ENCODE measurements around the gene ISX. TPM values are rescaled to one million over a fixed set of nuclear protein-coding genes. Genes with fewer than 3 reads are reported as not detected.

ISX gene
- total RNA-seq, 1 experiment from 2014 or later, result not detected

DNA sequence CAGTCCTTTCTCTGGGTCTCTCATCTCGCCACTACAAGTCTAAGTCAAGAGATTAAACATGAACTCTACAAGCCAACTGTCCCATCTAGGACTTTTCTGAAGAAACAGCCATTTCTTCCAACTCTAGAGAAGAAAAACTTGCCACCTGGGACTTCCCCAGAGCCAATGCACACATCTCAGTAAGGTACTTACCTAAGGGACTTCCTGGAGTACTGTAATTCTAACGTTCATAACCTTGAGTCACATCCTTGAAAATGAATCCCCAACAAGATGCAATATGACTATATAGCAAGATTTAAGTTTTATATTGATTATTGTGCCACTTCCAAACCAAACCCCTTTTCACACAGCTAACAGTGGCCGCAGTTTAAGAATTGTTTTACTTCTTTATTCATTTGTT lies 11.9 kb upstream of the ISX start:
- TF ChIP-seq EZH2 (IDR thresholded peaks at IDR 0.05; ENCODE audit: borderline replicate concordance, low read depth, low read length, poor library complexity, severe bottlenecking), result no peak
- TF ChIP-seq, protein P1, sequence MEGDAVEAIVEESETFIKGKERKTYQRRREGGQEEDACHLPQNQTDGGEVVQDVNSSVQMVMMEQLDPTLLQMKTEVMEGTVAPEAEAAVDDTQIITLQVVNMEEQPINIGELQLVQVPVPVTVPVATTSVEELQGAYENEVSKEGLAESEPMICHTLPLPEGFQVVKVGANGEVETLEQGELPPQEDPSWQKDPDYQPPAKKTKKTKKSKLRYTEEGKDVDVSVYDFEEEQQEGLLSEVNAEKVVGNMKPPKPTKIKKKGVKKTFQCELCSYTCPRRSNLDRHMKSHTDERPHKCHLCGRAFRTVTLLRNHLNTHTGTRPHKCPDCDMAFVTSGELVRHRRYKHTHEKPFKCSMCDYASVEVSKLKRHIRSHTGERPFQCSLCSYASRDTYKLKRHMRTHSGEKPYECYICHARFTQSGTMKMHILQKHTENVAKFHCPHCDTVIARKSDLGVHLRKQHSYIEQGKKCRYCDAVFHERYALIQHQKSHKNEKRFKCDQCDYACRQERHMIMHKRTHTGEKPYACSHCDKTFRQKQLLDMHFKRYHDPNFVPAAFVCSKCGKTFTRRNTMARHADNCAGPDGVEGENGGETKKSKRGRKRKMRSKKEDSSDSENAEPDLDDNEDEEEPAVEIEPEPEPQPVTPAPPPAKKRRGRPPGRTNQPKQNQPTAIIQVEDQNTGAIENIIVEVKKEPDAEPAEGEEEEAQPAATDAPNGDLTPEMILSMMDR (conservative IDR thresholded peaks at IDR 0.05; ENCODE audit: low read depth, low read length), result no peak
- H3K4me3 ChIP-seq (ENCODE audit: low read depth, low read length, poor library complexity, severe bottlenecking), result no peak overlapping the region
- no TSS peak for BruUV-seq (replicated peaks)
- no peaks in the 10 kb centered on the region for H3K9me3 ChIP-seq (ENCODE audit: low read depth, low read length, poor library complexity, severe bottlenecking)
- ChIA-PET CTCF (no interaction called here), POLR2A (ENCODE audit: low non-redundant PET) (no interaction called here)
- peaks cover 9% of the 10 kb centered on the region for H3K27me3 ChIP-seq (replicated peaks; ENCODE audit: insufficient read depth, low read depth, low read length, poor library complexity)
- no peak for DNase-seq (ENCODE audit: low spot score)
- no peak overlapping the region for H3K27ac ChIP-seq (ENCODE audit: low read depth, low read length, poor library complexity, severe bottlenecking)
- intact Hi-C loops (cut with micrococcal nuclease; ENCODE audit: unreplicated experiment), result no loop called here
- no peaks in the 10 kb centered on the region for H3K36me3 ChIP-seq (ENCODE audit: insufficient read depth, low read length, poor library complexity, severe bottlenecking)
- H3K4me1 ChIP-seq (ENCODE audit: insufficient read depth, low read length, poor library complexity, severe bottlenecking), result no peaks in the 10 kb centered on the region

DNA sequence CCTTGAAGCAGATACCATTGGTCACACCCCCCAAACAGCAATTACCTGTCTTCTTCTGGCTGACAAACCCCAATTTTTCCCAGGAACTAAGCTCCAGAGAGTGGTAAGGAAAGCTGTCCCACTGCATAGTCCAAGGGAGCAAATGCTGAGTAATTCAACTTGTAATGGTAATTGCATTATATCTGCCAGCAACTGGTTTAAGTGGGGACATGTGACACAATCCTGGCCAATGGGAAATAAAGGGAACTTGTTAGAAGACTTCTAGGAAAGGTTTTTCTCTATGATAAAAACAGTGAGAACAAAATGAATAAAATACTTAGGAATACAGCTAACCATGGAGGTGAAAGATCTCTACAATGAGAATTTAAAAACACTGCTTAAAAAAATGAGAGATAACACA lies 9.5 kb upstream of the ISX start:
- TF ChIP-seq, protein P1 (conservative IDR thresholded peaks at IDR 0.05; ENCODE audit: low read depth, low read length), result no peak
- TF ChIP-seq EZH2 (IDR thresholded peaks at IDR 0.05; ENCODE audit: borderline replicate concordance, low read depth, low read length, poor library complexity, severe bottlenecking), result no peak
- Histone ChIP-seq H3K9me3 (ENCODE audit: low read depth, low read length, poor library complexity, severe bottlenecking) (no peaks in the 10 kb centered on the region), H3K4me1 (ENCODE audit: insufficient read depth, low read length, poor library complexity, severe bottlenecking) (no peaks in the 10 kb centered on the region), H3K27me3 (replicated peaks; ENCODE audit: insufficient read depth, low read depth, low read length, poor library complexity) (peaks cover 9% of the 10 kb centered on the region), H3K4me3 (ENCODE audit: low read depth, low read length, poor library complexity, severe bottlenecking) (no peak overlapping the region), H3K36me3 (ENCODE audit: insufficient read depth, low read length, poor library complexity, severe bottlenecking) (no peaks in the 10 kb centered on the region), H3K27ac (ENCODE audit: low read depth, low read length, poor library complexity, severe bottlenecking) (no peak overlapping the region)
- no TSS peak for BruUV-seq (replicated peaks)
- intact Hi-C loops (cut with micrococcal nuclease; ENCODE audit: unreplicated experiment), result no loop called here
- POLR2A ChIA-PET (ENCODE audit: low non-redundant PET), result no interaction called here
- no peak for DNase-seq (ENCODE audit: low spot score)
- CTCF ChIA-PET, result no interaction called here

DNA sequence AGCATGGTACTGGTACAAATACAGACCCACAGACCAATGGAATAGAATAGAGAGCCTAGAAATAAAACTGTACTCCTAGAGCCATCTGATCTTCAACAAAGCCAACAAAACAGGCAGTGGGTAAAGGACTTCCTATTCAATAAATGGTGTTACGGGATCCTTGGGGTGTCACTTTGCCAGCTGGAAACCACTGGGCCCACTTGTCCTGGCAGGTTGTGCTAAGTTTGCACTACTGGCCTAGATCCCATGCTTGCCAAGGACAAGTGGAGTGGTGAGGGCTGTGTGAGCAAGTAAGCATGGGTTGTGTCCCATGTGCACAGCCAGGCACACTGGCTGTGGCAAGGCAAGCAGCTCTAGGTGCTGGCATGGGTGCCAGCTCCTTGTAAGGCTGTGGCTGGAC lies 8.8 kb upstream of the ISX start:
- Histone ChIP-seq H3K27ac (ENCODE audit: low read depth, low read length, poor library complexity, severe bottlenecking) (no peak overlapping the region), H3K4me3 (ENCODE audit: low read depth, low read length, poor library complexity, severe bottlenecking) (no peak overlapping the region), H3K36me3 (ENCODE audit: insufficient read depth, low read length, poor library complexity, severe bottlenecking) (no peaks in the 10 kb centered on the region), H3K27me3 (replicated peaks; ENCODE audit: insufficient read depth, low read depth, low read length, poor library complexity) (peaks cover 9% of the 10 kb centered on the region), H3K4me1 (ENCODE audit: insufficient read depth, low read length, poor library complexity, severe bottlenecking) (no peaks in the 10 kb centered on the region), H3K9me3 (ENCODE audit: low read depth, low read length, poor library complexity, severe bottlenecking) (no peaks in the 10 kb centered on the region)
- ChIA-PET CTCF (no interaction called here), POLR2A (ENCODE audit: low non-redundant PET) (no interaction called here)
- BruUV-seq (replicated peaks), result no TSS peak
- TF ChIP-seq, protein P1 (conservative IDR thresholded peaks at IDR 0.05; ENCODE audit: low read depth, low read length), result no peak
- TF ChIP-seq EZH2 (IDR thresholded peaks at IDR 0.05; ENCODE audit: borderline replicate concordance, low read depth, low read length, poor library complexity, severe bottlenecking), result no peak
- no peak for DNase-seq (ENCODE audit: low spot score)
- intact Hi-C loops (cut with micrococcal nuclease; ENCODE audit: unreplicated experiment), result no loop called here

Data from A673 (cell line).